ENCODE data around the gene NUP210L.
"Not testable (repeated sequence)": the region's sequence is repeated elsewhere in the genome, so short reads cannot be mapped to it uniquely, and the experiment has no call there.

Gene NUP210L

DNA sequence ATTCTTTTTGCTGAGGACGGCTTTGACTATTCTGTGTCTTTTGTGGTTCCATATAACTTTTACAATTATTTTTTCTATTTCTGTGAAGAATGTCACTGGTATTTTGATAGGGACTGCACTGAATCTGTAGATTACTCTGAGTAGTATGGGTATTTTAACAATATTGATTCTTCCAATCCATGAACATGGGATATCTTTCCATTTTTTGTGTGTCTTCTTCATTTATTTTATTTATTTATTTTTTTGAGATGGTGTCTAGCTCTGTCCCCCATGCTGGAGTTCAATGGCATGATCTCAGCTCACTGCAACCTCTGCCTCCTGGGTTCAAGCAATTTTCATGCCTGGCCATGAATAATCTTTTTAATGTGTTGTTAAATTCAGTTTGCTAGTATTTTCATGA, 121.2 kb downstream of the NUP210L start:
- intact Hi-C loops (cut with micrococcal nuclease); H3K36me3 Mint-ChIP-seq (ENCODE audit: low read depth); H3K4me1 Mint-ChIP-seq (ENCODE audit: low read depth); H3K9me3 Mint-ChIP-seq; H3K4me3 Mint-ChIP-seq; H3K27ac Mint-ChIP-seq: not testable (repeated sequence)
- H3K27me3 Mint-ChIP-seq: peaks cover 17% of the 10 kb centered on the region

DNA sequence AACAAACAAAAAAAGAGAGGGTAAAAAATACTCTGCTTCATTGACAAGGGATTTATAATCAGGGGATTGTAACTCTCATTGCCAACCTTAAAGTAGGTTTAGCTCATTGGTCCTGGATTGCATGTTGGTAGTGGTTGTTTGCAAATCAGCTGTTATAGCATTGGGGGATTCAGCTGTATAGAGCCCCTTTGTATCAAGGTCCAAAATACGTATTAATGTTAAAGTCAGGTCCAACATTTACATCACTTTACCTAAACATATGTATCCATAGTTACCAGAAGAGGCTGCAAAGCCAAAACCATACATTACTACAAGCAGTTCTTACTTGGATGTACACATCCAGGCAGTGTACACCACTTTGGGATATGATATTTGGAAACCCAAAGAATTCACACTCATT, 134.9 kb downstream of the NUP210L start:
- Mint-ChIP-seq H3K27ac (no peak overlapping the region), H3K27me3 (no peaks in the 10 kb centered on the region), H3K4me3 (no peak overlapping the region), H3K4me1 (ENCODE audit: low read depth) (no peaks in the 10 kb centered on the region), H3K36me3 (ENCODE audit: low read depth) (no peaks in the 10 kb centered on the region), H3K9me3 (no peaks in the 10 kb centered on the region)
- intact Hi-C loops (cut with micrococcal nuclease): loop anchor here (10.0 kb wide), 1 partner anchor 285 kb away; no protein-coding TSS in a partner anchor

DNA sequence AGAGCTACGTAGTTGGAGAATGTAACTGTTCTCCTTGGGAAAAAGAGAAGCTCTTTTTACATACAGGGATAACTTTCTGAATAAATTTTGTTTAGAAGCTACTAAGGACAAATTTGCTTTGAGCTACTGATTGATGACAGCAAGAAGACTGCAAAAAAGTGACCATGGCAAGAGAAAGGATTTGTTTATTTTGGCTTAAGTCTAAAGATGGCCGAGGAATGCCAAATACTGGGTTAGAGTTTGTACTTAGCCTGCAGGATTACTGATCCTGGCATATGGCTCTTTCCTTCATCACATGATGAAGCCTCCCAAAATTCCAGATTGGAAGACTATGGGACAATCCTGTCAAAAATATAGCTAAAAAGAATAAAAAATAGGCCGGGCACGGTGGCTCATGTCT, 135.6 kb downstream of the NUP210L start:
- Mint-ChIP-seq H3K4me3 (no peak overlapping the region), H3K4me1 (ENCODE audit: low read depth) (peaks cover 3% of the 10 kb centered on the region), H3K9me3 (no peaks in the 10 kb centered on the region), H3K36me3 (ENCODE audit: low read depth) (no peaks in the 10 kb centered on the region), H3K27me3 (no peaks in the 10 kb centered on the region), H3K27ac (no peak overlapping the region)
- intact Hi-C loops (cut with micrococcal nuclease): no loop called here

DNA sequence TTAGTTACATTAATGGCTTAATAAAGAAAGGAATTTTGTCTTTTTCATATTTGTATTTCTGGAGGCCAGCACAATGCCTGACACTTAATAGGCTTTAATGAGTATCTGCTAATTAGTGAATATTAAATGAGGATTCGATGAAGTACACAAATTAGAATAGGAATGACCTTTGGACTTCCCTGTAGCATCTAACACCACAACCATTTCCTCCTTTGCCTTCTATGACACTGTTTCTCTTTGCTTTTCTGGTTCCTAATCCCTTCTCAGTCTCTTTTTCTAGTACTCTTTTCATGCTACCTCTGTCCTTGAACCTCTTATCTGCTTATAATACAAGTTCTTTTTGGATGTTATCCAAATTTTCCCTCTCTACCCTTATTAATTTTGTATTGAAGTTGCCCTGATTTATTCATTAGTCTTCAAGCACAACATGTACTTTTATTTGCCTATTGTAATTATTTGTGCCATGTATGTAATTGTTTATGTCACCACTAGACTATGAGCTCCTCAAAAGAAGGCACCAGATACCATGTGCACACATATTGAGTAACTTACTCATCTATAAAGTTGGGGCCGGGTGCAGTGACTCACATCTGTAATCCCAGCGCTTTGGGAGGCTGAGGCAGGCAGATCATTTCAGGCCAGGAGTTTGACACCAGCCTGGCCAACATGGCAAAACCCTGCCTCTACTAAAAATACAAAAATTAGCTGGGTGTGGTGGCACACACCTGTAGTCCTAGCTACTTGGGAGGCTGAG, 140.5 kb downstream of the NUP210L start:
- Mint-ChIP-seq H3K27ac (no peak overlapping the region), H3K4me1 (ENCODE audit: low read depth) (peaks cover 5% of the 10 kb centered on the region), H3K36me3 (ENCODE audit: low read depth) (no peaks in the 10 kb centered on the region), H3K27me3 (no peaks in the 10 kb centered on the region), H3K4me3 (no peak overlapping the region), H3K9me3 (no peaks in the 10 kb centered on the region)
- intact Hi-C loops (cut with micrococcal nuclease): no loop called here

DNA sequence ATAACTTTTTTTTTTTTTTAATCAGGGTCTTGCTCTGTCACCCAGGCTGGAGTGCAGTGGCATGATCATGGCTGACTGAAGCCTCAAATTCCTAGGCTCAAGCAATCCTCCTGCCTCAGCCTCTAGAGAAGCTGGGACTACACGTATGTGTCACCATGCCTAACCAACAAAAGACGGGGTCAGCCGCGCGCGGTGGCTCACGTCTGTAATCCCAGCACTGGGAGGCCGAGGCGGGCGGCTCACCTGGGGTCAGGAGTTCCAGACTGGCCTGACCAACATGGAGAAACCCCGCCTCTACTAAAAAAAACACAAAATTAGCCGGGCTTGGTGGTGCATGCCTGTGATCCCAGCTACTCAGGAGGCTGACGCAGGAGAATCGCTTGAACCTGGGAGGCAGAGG, 142.3 kb downstream of the NUP210L start:
- intact Hi-C loops (cut with micrococcal nuclease); H3K9me3 Mint-ChIP-seq; H3K27ac Mint-ChIP-seq; H3K4me1 Mint-ChIP-seq (ENCODE audit: low read depth); H3K4me3 Mint-ChIP-seq; H3K27me3 Mint-ChIP-seq; H3K36me3 Mint-ChIP-seq (ENCODE audit: low read depth): not testable (repeated sequence)

DNA sequence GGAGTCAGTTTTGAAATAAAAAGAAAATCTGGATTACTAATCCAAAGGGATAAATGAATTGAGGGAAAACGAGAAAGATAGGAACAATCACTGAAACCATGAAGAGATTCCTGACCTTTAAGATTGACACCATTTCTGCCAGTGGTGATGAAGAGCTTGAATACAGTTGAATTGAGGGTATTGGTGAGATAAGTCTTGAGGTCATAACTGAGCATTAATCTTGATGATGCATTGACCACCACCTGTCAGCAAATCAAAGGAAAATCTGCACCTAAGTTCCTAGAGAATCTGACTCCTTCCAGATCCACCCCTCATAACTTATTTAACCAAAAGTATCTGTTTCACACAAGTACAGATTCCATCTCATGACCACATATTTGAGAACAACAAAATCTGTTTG, 142.7 kb downstream of the NUP210L start:
- H3K27ac Mint-ChIP-seq: no peak overlapping the region
- intact Hi-C loops (cut with micrococcal nuclease): no loop called here
- H3K36me3 Mint-ChIP-seq (ENCODE audit: low read depth): no peaks in the 10 kb centered on the region
- no peaks in the 10 kb centered on the region for H3K27me3 Mint-ChIP-seq
- no peaks in the 10 kb centered on the region for H3K9me3 Mint-ChIP-seq
- peaks cover 5% of the 10 kb centered on the region for H3K4me1 Mint-ChIP-seq (ENCODE audit: low read depth)
- no peak overlapping the region for H3K4me3 Mint-ChIP-seq

DNA sequence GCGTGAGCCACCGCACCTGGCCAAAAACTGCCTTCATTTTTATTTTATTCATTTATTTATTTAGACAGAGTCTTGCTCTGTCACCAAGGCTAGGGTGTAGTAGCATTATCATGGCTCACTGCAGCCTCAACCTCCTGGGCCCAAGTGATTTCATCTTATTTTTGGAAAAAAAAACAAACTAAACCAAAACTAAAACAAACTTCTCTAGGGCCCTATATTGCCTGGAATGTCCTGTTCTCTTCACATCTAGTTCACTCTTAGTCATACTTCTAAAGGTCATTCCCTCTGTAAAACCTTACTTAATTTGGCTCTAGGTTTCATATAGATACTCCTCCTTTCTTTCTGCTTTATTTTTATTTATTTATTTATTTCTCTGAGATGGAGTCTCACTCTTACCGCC, 148.7 kb downstream of the NUP210L start:
- no peak overlapping the region for H3K27ac Mint-ChIP-seq
- no peaks in the 10 kb centered on the region for H3K4me1 Mint-ChIP-seq (ENCODE audit: low read depth)
- no peaks in the 10 kb centered on the region for H3K27me3 Mint-ChIP-seq
- no peaks in the 10 kb centered on the region for H3K9me3 Mint-ChIP-seq
- no peak overlapping the region for H3K4me3 Mint-ChIP-seq
- no peaks in the 10 kb centered on the region for H3K36me3 Mint-ChIP-seq (ENCODE audit: low read depth)
- intact Hi-C loops (cut with micrococcal nuclease): no loop called here

DNA sequence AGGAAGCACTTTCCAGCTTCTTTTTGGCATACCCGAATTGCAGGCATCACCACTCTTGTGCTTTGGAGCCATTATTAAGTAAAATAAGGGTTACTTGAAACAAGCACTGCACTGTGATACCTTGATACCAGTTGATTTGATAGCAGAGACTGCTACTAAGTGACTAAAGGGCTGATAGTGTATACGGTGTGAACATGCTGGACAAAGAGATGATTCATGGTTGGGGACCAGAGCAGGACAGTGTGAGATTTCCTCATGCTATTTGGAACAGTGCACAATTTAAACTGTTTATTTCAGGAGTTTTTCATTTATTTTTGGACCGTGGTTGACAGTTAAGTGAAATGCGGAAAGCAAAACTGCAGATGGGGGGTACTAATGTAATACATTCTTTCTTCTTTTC, 154.5 kb downstream of the NUP210L start:
- Mint-ChIP-seq H3K4me1 (ENCODE audit: low read depth) (no peaks in the 10 kb centered on the region), H3K27ac (no peak overlapping the region), H3K4me3 (no peak overlapping the region), H3K27me3 (no peaks in the 10 kb centered on the region), H3K36me3 (ENCODE audit: low read depth) (peaks cover 7% of the 10 kb centered on the region), H3K9me3 (no peaks in the 10 kb centered on the region)
- intact Hi-C loops (cut with micrococcal nuclease): no loop called here

DNA sequence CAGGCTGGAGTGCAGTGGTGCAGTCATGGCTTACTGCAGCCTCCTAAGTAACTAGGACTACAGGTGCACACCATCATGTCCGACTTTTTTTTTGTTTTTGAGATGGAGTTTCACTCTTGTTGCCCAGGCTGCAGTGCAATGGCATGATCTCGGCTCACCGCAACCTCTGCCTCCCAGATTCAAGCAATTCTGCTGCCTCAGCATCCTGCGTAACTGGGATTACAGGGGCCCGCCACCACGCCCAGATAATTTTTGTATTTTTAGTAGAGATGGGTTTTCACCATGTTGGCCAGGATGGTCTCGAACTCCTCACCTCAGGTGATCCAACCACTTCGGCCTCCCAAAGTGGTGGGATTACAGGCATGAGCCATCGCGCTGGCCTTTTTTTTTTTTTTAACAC, 158.0 kb downstream of the NUP210L start:
- H3K4me3 Mint-ChIP-seq; intact Hi-C loops (cut with micrococcal nuclease); H3K27ac Mint-ChIP-seq; H3K27me3 Mint-ChIP-seq; H3K9me3 Mint-ChIP-seq: not testable (repeated sequence)
- H3K36me3 Mint-ChIP-seq (ENCODE audit: low read depth): peaks cover 41% of the 10 kb centered on the region
- H3K4me1 Mint-ChIP-seq (ENCODE audit: low read depth): peaks cover 18% of the 10 kb centered on the region

DNA sequence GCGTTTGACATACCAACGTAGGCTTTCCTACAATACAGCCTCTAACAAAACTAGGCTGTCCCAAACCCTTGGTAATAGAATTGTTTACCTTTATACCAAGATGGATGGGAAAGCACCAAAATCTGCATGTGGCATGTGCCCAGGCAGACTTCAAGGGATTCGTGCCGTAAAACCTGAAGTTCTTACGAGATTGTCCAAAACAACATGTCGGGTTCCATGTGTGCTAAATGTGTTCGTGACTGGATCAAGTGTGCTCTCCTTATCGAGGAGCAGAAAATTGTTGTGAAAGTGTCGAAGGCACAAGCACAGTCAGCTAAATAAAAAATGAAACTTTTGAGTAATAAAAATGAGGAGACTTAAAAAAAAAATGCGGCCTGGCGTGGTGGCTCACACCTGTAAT, 159.2 kb downstream of the NUP210L start:
- H3K36me3 Mint-ChIP-seq (ENCODE audit: low read depth): peaks cover 53% of the 10 kb centered on the region
- no peaks in the 10 kb centered on the region for H3K9me3 Mint-ChIP-seq
- H3K27me3 Mint-ChIP-seq: no peaks in the 10 kb centered on the region
- peaks cover 27% of the 10 kb centered on the region for H3K4me1 Mint-ChIP-seq (ENCODE audit: low read depth)
- intact Hi-C loops (cut with micrococcal nuclease): no loop called here
- no peak overlapping the region for H3K27ac Mint-ChIP-seq
- H3K4me3 Mint-ChIP-seq: no peak overlapping the region

DNA sequence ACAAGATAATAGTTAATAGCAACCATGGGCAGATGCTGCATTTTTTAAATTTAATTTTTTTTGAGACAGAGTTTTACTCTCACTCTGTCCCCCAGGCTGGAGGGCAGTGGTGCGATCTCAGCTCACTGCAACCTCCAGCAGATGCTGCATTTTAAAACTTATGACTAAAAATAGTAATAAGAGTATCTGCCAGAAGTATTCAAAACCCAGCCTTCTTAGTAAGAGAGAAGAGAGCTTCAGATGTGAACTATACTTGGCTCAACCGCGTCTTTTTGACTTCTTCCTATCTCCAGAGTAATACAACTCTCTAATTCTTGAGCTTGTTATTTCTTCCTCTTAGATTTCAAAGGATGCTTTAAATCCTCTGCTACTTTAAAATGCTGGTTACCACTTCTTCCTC, 159.7 kb downstream of the NUP210L start:
- Mint-ChIP-seq H3K36me3 (ENCODE audit: low read depth) (peaks cover 56% of the 10 kb centered on the region), H3K27ac (no peak overlapping the region), H3K4me1 (ENCODE audit: low read depth) (peaks cover 30% of the 10 kb centered on the region), H3K9me3 (no peaks in the 10 kb centered on the region), H3K4me3 (no peak overlapping the region), H3K27me3 (no peaks in the 10 kb centered on the region)
- intact Hi-C loops (cut with micrococcal nuclease): no loop called here

DNA sequence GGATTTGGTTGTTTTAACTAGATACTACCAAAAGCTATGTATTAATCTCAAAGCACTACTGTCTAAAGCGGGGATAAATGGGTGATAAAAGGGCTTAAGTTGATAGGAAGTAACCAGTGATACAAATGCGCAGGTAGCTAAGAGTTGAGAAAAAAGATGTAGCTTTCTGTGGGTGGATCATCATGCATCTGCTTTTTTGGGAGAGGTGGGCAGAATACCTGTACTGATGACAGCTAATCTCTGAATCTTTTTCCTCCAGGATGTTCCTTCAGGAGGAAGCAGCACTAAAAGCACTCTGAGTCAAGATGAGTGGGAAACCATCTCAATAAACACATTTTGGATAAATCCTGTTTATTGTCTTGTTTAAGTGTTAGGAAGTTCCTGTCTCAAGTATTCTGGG, 163.1 kb downstream of the NUP210L start:
- peak overlapping the region; percentile 98 for H3K27ac Mint-ChIP-seq
- H3K27me3 Mint-ChIP-seq: no peaks in the 10 kb centered on the region
- intact Hi-C loops (cut with micrococcal nuclease): loop anchor here (2.0 to 5.0 kb wide), 2 partner anchors 190 to 321 kb away; partner anchors contain the start of gene ILF2
- peaks cover 56% of the 10 kb centered on the region for H3K36me3 Mint-ChIP-seq (ENCODE audit: low read depth)
- peaks cover 42% of the 10 kb centered on the region for H3K4me1 Mint-ChIP-seq (ENCODE audit: low read depth)
- H3K4me3 Mint-ChIP-seq: peak overlapping the region; percentile 91
- no peaks in the 10 kb centered on the region for H3K9me3 Mint-ChIP-seq

DNA sequence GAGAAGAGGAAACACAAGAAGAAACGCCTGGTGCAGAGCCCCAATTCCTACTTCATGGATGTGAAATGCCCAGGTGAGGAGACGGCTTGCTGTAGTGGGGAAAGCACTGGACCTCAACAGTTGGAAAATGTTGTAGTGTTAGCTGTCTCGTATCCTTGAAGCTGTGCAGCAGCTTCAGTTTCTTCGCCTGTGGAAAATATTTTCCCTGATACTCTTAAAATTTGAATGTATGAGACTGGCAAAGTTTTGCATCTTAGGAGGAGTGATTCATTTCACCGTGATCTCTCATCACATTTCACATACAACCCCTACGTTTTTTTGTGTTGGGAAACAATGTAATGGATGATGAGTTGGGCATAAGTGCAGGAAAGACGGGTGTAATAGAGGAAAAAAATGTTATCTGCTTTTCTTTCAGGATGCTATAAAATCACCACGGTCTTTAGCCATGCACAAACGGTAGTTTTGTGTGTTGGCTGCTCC, 163.7 kb downstream of the NUP210L start:
- intact Hi-C loops (cut with micrococcal nuclease): loop anchor here (2.0 to 5.0 kb wide), 2 partner anchors 191 to 320 kb away; partner anchors contain the start of gene ILF2
- Mint-ChIP-seq H3K9me3 (no peaks in the 10 kb centered on the region), H3K27me3 (no peaks in the 10 kb centered on the region), H3K4me3 (peak overlapping the region; percentile 91), H3K4me1 (ENCODE audit: low read depth) (peaks cover 48% of the 10 kb centered on the region), H3K27ac (peak overlapping the region; percentile 98), H3K36me3 (ENCODE audit: low read depth) (peaks cover 56% of the 10 kb centered on the region)

DNA sequence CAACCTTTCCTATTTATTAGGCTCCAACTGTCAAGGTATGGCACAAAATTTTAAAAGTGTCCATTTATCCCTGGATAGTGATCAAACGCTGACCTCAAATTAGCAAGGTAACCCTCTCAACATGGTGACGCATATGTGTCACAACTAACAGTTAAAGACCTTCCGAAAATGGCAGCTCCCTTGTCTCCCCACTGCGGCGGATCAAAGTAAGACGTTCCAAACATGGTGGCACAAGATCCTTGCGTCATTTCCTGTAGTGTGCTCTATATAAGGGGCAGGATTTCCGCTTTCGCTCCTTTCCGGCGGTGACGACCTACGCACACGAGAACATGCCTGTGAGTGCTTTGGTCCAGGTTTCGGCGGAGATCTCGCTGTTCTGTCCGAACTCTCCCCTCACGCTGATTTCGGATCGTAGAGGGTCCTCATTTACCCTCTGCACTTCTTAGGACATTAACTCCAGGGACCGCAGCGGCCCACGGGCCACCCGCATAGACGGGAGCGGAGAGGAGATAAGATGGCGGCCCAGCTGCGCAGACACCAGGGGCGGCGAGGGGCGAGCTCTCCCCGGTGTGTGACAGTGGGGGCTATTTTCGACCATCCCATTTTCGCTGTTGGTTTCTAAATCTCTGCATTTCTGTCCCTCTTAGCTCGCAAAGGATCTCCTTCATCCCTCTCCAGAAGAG, 164.3 kb downstream of the NUP210L start, which contains the start of gene RPS27:
TSS of gene RPS27 (plus strand) at position 295 of the 683 bp plus-strand sequence. CDS start at position 330, 35 bp downstream.
- Mint-ChIP-seq H3K4me3 (peak within 1 kb of the TSS; percentile 91), H3K9me3 (no peaks in the 10 kb centered on the region), H3K27ac (peak within 1 kb of the TSS; percentile 98), H3K27me3 (no peaks in the 10 kb centered on the region), H3K4me1 (ENCODE audit: low read depth) (peaks cover 52% of the 10 kb centered on the region), H3K36me3 (ENCODE audit: low read depth) (peaks cover 51% of the 10 kb centered on the region)
- intact Hi-C loops (cut with micrococcal nuclease): loop anchor here (2.0 to 5.0 kb wide), 2 partner anchors 192 to 320 kb away; partner anchors contain the start of gene ILF2
